GM12878 (cell line): ENCODE results near the gene CCDC9B. TPM values are rescaled to one million over a fixed set of nuclear protein-coding genes. Genes with fewer than 3 reads are reported as not detected.

ENCODE experiments used
- ATAC-seq: fragments of 200-7000 bp; cut with Tn5 transposase; 3 replicates; pipeline ENCODE4 v1.9.1; 2020; ENCODE audit warnings: mild to moderate bottlenecking, moderate library complexity
- BruUV-seq: library from RNA; stranded (reverse); fragments of 400-500 nt; replicated peaks from 2 replicates; lab custom pipeline; 2021; lab: Mats Ljungman, UMichigan
- CTCF ChIA-PET: fragments of 300-600 bp; sonication (Branson Sonifier 250); formaldehyde crosslinking; extraction: SDS; loops from one replicate; lab custom pipeline; 2021; ENCODE audit warnings: inconsistent platforms; lab: Yijun Ruan, JAX
- POLR2A ChIA-PET: fragments of 350-600 bp; formaldehyde crosslinking; extraction: SDS; loops from one replicate; lab custom pipeline; 2021; ENCODE audit warnings: inconsistent platforms; lab: Charles Lee
- RAD21 ChIA-PET: fragments of 300-600 bp; sonication (Branson Sonifier 250); formaldehyde crosslinking; loops from one replicate; lab custom pipeline; 2023; ENCODE audit warnings: antibody characterized with exemption; ENCODE audit not compliant: unreplicated experiment; lab: Charles Lee
- SMC1A ChIA-PET: fragments of 300-600 bp; sonication (Branson Sonifier 250); formaldehyde crosslinking; loops from one replicate; lab custom pipeline; 2023; ENCODE audit not compliant: unreplicated experiment, uncharacterized antibody; lab: Charles Lee
- DNase-seq: peaks from one replicate; pipeline ENCODE4 v3.0.0-alpha.2; 2011; ENCODE audit warnings: low read depth, low spot score
- FAIRE-seq: peaks from 3 replicates; lab custom pipeline; 2011; peaks lifted over from hg19 to GRCh38; lab: Jason Lieb, UNC
- H2AFZ ChIP-seq: 2 replicates; pipeline ENCODE4 v1.6.0; 2011; ENCODE audit warnings: low read depth, low read length, control low read depth; ENCODE audit not compliant: control insufficient read depth
- H3K27ac ChIP-seq: 2 replicates; pipeline ENCODE4 v1.5.1; 2011; ENCODE audit warnings: control low read depth; ENCODE audit not compliant: control insufficient read depth, insufficient read depth
- H3K27me3 ChIP-seq, 2 experiments: replicated peaks in 1 of 2; 2 replicates each; pipeline versions ENCODE4 v1.6.0 to v1.6.1; 2011; ENCODE audit warnings: low read length in 1 of 2; ENCODE audit not compliant: control insufficient read depth in 2 of 2, insufficient read depth in 2 of 2
- H3K36me3 ChIP-seq, 2 experiments: 2 replicates each; pipeline ENCODE4 v1.5.1; 2011; ENCODE audit warnings: low read length in 1 of 2; ENCODE audit not compliant: control insufficient read depth in 2 of 2, insufficient read depth in 2 of 2
- H3K4me1 ChIP-seq: 2 replicates; pipeline ENCODE4 v1.6.1; 2011; ENCODE audit warnings: mild to moderate bottlenecking, low read length, moderate library complexity, mixed read lengths; ENCODE audit not compliant: control insufficient read depth, insufficient read depth
- H3K4me2 ChIP-seq: 2 replicates; pipeline ENCODE4 v1.6.0; 2011; ENCODE audit warnings: control low read depth; ENCODE audit not compliant: control insufficient read depth, insufficient read depth
- H3K4me3 ChIP-seq: fragments of 200-600 bp; sonication (generic); 2 replicates; pipeline ENCODE4 v1.5.1; 2016
- H3K79me2 ChIP-seq: 2 replicates; pipeline ENCODE4 v1.6.0; 2011; ENCODE audit warnings: low read length; ENCODE audit not compliant: control insufficient read depth, insufficient read depth
- H3K9ac ChIP-seq: 2 replicates; pipeline ENCODE4 v1.8.0; 2011; ENCODE audit warnings: low read length, control low read depth, mixed read lengths; ENCODE audit not compliant: control insufficient read depth, insufficient read depth
- H3K9me3 ChIP-seq: replicated peaks from 3 replicates; pipeline ENCODE4 v1.5.1; 2011; ENCODE audit warnings: mild to moderate bottlenecking, low read length; ENCODE audit not compliant: control insufficient read depth, insufficient read depth
- H4K20me1 ChIP-seq: 2 replicates; pipeline ENCODE4 v1.6.0; 2011; ENCODE audit not compliant: control insufficient read depth, insufficient read depth
- CBX3 ChIP-seq: fragments of 200-600 bp; sonication (generic); IDR thresholded peaks from 2 replicates; pipeline ENCODE4 v1.6.1; 2016; ENCODE audit warnings: low read depth, borderline replicate concordance
- MXI1 ChIP-seq: fragments of 150-350 bp; IDR thresholded peaks from 2 replicates; pipeline ENCODE4 v1.6.1; 2011; ENCODE audit warnings: low read depth, mild to moderate bottlenecking, inconsistent platforms, low read length, improper control_type of control experiment
- RFX5 ChIP-seq: IDR thresholded peaks from 2 replicates; pipeline ENCODE4 v1.6.1; 2011; ENCODE audit warnings: low read depth, low read length, improper control_type of control experiment
- SP1 ChIP-seq: IDR thresholded peaks from one replicate; pipeline ENCODE4 v1.6.1; 2011; ENCODE audit warnings: low read depth, low read length
- SREBF2 ChIP-seq: IDR thresholded peaks from 2 replicates; pipeline ENCODE4 v1.6.1; 2012; ENCODE audit warnings: mild to moderate bottlenecking, low read length
- TCF12 ChIP-seq: IDR thresholded peaks from 2 replicates; pipeline ENCODE4 v1.6.1; 2011; ENCODE audit warnings: low read depth, mild to moderate bottlenecking, low read length
- ZNF207 ChIP-seq: fragments of 450-650 bp; IDR thresholded peaks from 2 replicates; pipeline ENCODE4 v1.6.1; 2014; ENCODE audit warnings: antibody characterized with exemption, mild to moderate bottlenecking, borderline replicate concordance
- WGBS: methylation state at CpG from one replicate; pipeline ENCODE4 v1.1.6; 2016; ENCODE audit warnings: low lambda C conversion rate; ENCODE audit not compliant: insufficient replicate concordance, insufficient coverage; ENCODE audit errors: missing lambda C conversion rate; 5-methylcytosine and 5-hydroxymethylcytosine counted together
- in situ Hi-C: fragments of 300-500 bp; cut with MboI; formaldehyde crosslinking; loops from 9 replicates; pipeline ENCODE4 v1.14.3; 2018; ENCODE audit warnings: mixed read lengths
- intact Hi-C: fragments of 100-400 bp; cut with micrococcal nuclease; formaldehyde crosslinking; loops from one replicate; pipeline ENCODE4 v1.14.2; 2022; ENCODE audit not compliant: unreplicated experiment
- polyA plus RNA-seq, 11 experiments: library from polyadenylated mRNA; depleted of rRNA in 4 of 11; unstranded in 6 of 11; stranded (reverse) in 5 of 11; fragments of >200 nt; fragmentation: Nextera tagmentation in 4 of 11; fragmentation: Illumina TruSeq in 1 of 11; extraction: Ambion mirVana in 4 of 11; extraction: Trizol in 1 of 11; gene quantifications; 1 replicate in 1 of 11; 2 replicates in 10 of 11; pipeline versions ENCODE4 v1.2.1 to v1.2.3, GENCODE V29; 2011 to 2016; ENCODE audit warnings: inconsistent platforms in 2 of 11, missing spikeins in 2 of 11, low read depth in 1 of 11
- total RNA-seq, 4 experiments: library from RNA; depleted of rRNA in 3 of 4; stranded (reverse); fragments of >200 nt in 3 of 4; fragmentation: Illumina TruSeq in 1 of 4; extraction: Trizol in 1 of 4; gene quantifications; 2 replicates each; pipeline versions ENCODE4 v1.2.1 to v1.2.3, GENCODE V29; 2013 to 2021
- TF ChIP-seq, protein P1 (sequence below): IDR thresholded peaks from 2 replicates; pipeline ENCODE4 v1.6.1; 2012; ENCODE audit warnings: low read depth, low read length, improper control_type of control experiment

The CCDC9B gene
- total and polyA plus RNA-seq, 10 of the 15 experiments (the other 5 are each of a cell fraction or from before 2014, with no cell fraction given) = 0.01 to 0.08 (median 0.03) TPM; not detected in 6

DNA sequence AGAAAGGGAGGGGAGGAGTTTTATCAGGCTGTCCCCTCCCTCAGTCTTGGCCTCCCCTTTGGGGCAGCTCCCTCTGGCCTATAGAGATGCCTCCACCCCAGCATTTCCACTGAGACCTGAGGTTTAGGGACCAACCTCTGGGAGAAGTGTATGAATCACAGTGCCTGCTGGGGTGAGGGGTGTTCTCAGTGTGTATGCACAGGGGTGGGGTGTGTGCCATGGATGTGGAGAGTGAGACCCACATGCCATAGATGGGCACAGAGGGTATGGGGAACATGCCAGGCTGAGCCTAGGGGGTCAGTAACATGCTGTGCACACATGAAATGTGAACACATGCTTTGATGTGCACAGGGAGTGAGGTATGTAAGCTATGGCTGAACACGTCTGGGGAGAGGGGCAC is 45.4 kb downstream of the CCDC9B start:
- Histone ChIP-seq H3K4me3 (no peak overlapping the region), H3K27me3 (no peaks in the 10 kb centered on the region; a peak in 2 of 4 replicates), H3K4me2 (no peak overlapping the region), H4K20me1 (no peaks in the 10 kb centered on the region), H3K4me1 (no peaks in the 10 kb centered on the region), H3K79me2 (no peaks in the 10 kb centered on the region), H3K36me3 (no peaks in the 10 kb centered on the region), H2AFZ (no peak overlapping the region), H3K9ac (no peak overlapping the region), H3K27ac (no peak overlapping the region), H3K9me3 (no peaks in the 10 kb centered on the region)
- in situ Hi-C loops = no loop called here
- WGBS = 5% methylated on average over 1 of the region's 1 CpG
- ChIA-PET POLR2A (interaction anchor here (0.6 kb wide), 1 partner anchor 10 kb away, joined by 4 read pairs; no protein-coding TSS in a partner anchor), RAD21 (no interaction called here), CTCF (interaction anchor here (0.8 to 1.0 kb wide), 2 partner anchors 15 to 18 kb away, joined by 3 to 4 read pairs; no protein-coding TSS in a partner anchor), SMC1A (no interaction called here)
- intact Hi-C loops = no loop called here
- no TSS peak for BruUV-seq
- ATAC-seq (no peak), FAIRE-seq (no peak), DNase-seq (no peak)
- no peak for TF ChIP-seq ZNF207
- TF ChIP-seq TCF12 = no peak
- no peak for TF ChIP-seq SP1
- no peak for TF ChIP-seq CBX3
- TF ChIP-seq MXI1 = no peak
- TF ChIP-seq RFX5 = no peak
- no peak for TF ChIP-seq SREBF2
- TF ChIP-seq, protein P1, sequence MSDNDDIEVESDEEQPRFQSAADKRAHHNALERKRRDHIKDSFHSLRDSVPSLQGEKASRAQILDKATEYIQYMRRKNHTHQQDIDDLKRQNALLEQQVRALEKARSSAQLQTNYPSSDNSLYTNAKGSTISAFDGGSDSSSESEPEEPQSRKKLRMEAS = no peak
